Smooth muscle cell (in vitro differentiated cells): Measurements from ENCODE around the gene GAS7. TPM values are rescaled to one million over a fixed set of nuclear protein-coding genes. Genes with fewer than 3 reads are reported as not detected.
"Not testable (repeated sequence)": the region's sequence is repeated elsewhere in the genome, so short reads cannot be mapped to it uniquely, and the experiment has no call there.

ENCODE experiments used
- DNase-seq: peaks from one replicate; lab custom pipeline; 2025; ENCODE audit not compliant: unreplicated experiment; lab: John Stamatoyannopoulos, UW
- H2AFZ ChIP-seq: fragments of 200-600 bp; sonication (generic); 2 replicates; pipeline ENCODE4 v1.6.0; 2016; ENCODE audit warnings: antibody characterized with exemption, low read depth, mild to moderate bottlenecking
- H3F3A ChIP-seq: fragments of 200-600 bp; sonication (generic); 2 replicates; pipeline ENCODE4 v1.6.0; 2017; ENCODE audit warnings: antibody characterized with exemption, low read depth
- H3K27ac ChIP-seq: fragments of 200-600 bp; sonication (generic); 2 replicates; pipeline ENCODE4 v1.5.1; 2016; ENCODE audit warnings: low read depth, mild to moderate bottlenecking
- H3K27me3 ChIP-seq: fragments of 200-600 bp; sonication (generic); 2 replicates; pipeline ENCODE4 v1.6.1; 2016; ENCODE audit warnings: low read depth, mild to moderate bottlenecking
- H3K36me3 ChIP-seq: fragments of 200-600 bp; sonication (generic); 2 replicates; pipeline ENCODE4 v1.5.1; 2016; ENCODE audit warnings: low read depth
- H3K4me1 ChIP-seq: fragments of 200-600 bp; sonication (generic); 2 replicates; pipeline ENCODE4 v1.5.1; 2016; ENCODE audit warnings: low read depth
- H3K4me2 ChIP-seq: fragments of 200-600 bp; sonication (generic); 2 replicates; pipeline ENCODE4 v1.6.0; 2016; ENCODE audit warnings: mild to moderate bottlenecking
- H3K4me3 ChIP-seq: fragments of 200-600 bp; sonication (generic); 2 replicates; pipeline ENCODE4 v1.5.1; 2016; ENCODE audit warnings: mild to moderate bottlenecking
- H3K79me2 ChIP-seq: fragments of 200-600 bp; sonication (generic); 2 replicates; pipeline ENCODE4 v1.6.0; 2016; ENCODE audit warnings: low read depth, mild to moderate bottlenecking
- H3K9ac ChIP-seq: fragments of 200-600 bp; sonication (generic); 2 replicates; pipeline ENCODE4 v1.6.0; 2016; ENCODE audit warnings: low read depth
- H3K9me3 ChIP-seq: fragments of 200-600 bp; sonication (generic); replicated peaks from 2 replicates; pipeline ENCODE4 v1.5.1; 2016; ENCODE audit warnings: low read depth
- H4K20me1 ChIP-seq: fragments of 200-600 bp; sonication (generic); 2 replicates; pipeline ENCODE4 v1.6.0; 2016; ENCODE audit warnings: low read depth
- WGBS: methylation state at CpG from one replicate; pipeline ENCODE4 v1.1.7; 2016; ENCODE audit warnings: low lambda C conversion rate; 5-methylcytosine and 5-hydroxymethylcytosine counted together
- polyA plus RNA-seq: library from polyadenylated mRNA; unstranded; fragments of >200 nt; fragmentation: Nextera tagmentation; extraction: Ambion mirVana; gene quantifications from 2 replicates; pipeline ENCODE4 v1.2.1, GENCODE V29; 2016
- total RNA-seq: library from RNA; depleted of rRNA; stranded (reverse); fragments of >200 nt; gene quantifications from 2 replicates; pipeline ENCODE4 v1.2.3, GENCODE V29; 2014
- TF ChIP-seq, protein P1 (sequence below): fragments of 200-600 bp; sonication (generic); IDR thresholded peaks from 2 replicates; pipeline ENCODE4 v1.5.1; 2017; ENCODE audit warnings: borderline replicate concordance, mild to moderate bottlenecking, antibody characterized with exemption; ENCODE audit not compliant: insufficient read depth, poor library complexity, severe bottlenecking

Gene GAS7
- total and polyA plus RNA-seq, 2 experiments from 2014 or later: 86.8 to 103 TPM

DNA sequence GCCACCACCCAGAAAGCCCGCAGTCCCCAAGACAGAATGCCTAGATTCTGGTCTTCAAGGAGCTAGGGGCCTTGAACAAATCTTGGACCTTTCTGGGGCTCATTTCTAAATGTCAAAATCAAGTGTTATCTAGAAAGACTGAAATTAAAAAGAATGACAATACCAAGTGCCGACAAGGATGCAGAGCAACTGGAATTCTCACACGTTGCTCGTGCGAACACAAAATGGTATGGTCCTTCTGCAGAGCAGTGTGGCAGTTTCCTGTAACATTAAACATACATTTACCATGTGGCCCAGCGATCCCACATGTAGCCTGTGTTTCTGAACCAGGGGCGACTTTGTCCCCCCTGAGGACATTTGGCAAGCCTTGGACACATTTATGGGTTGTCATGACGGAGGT is 137.9 kb downstream of the GAS7 start:
- 92% methylated on average over 8 of the region's 8 CpGs for WGBS
- no peak overlapping the region for H3K4me2 ChIP-seq
- H3K27ac ChIP-seq: peak overlapping the region; percentile 73
- peaks cover 18% of the 10 kb centered on the region for H3K4me1 ChIP-seq
- DNase-seq: no peak
- H3K79me2 ChIP-seq: peaks cover 70% of the 10 kb centered on the region
- H3K9me3 ChIP-seq: no peaks in the 10 kb centered on the region
- H3K9ac ChIP-seq: no peak overlapping the region
- H3K27me3 ChIP-seq: no peaks in the 10 kb centered on the region
- TF ChIP-seq, protein P1, sequence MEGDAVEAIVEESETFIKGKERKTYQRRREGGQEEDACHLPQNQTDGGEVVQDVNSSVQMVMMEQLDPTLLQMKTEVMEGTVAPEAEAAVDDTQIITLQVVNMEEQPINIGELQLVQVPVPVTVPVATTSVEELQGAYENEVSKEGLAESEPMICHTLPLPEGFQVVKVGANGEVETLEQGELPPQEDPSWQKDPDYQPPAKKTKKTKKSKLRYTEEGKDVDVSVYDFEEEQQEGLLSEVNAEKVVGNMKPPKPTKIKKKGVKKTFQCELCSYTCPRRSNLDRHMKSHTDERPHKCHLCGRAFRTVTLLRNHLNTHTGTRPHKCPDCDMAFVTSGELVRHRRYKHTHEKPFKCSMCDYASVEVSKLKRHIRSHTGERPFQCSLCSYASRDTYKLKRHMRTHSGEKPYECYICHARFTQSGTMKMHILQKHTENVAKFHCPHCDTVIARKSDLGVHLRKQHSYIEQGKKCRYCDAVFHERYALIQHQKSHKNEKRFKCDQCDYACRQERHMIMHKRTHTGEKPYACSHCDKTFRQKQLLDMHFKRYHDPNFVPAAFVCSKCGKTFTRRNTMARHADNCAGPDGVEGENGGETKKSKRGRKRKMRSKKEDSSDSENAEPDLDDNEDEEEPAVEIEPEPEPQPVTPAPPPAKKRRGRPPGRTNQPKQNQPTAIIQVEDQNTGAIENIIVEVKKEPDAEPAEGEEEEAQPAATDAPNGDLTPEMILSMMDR: no peak
- no peak overlapping the region for H2AFZ ChIP-seq
- peaks cover 8% of the 10 kb centered on the region for H3F3A ChIP-seq
- H3K4me3 ChIP-seq: no peak overlapping the region
- no peaks in the 10 kb centered on the region for H3K36me3 ChIP-seq
- peaks cover 97% of the 10 kb centered on the region for H4K20me1 ChIP-seq

DNA sequence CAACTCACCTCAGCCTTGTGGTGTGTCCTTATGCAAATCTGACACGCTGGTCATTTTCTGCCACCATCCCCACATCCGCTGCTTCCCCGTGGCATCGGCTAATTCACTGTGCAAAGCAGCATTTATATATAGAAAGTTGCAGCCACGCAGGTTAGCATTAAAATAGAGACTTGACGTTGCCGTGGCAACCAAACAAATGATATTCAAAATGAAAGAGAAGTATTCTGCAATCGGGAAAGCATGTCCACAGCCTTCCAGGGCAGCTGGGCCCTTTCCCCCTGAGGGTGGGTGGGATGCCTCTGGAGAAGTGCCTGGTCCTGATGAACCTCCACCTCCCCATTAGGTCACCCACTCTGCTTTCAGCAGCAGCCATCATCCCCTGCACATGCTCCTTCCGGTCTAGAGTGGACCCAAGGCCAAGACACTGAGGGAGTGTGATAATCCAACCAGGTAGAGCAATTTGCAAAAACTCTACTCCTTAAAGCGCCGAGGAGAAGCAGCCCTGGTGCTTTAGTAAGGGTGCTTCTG is 138.7 kb downstream of the GAS7 start:
- no peaks in the 10 kb centered on the region for H3K36me3 ChIP-seq
- 90% methylated on average over 11 of the region's 11 CpGs for WGBS
- H3K27me3 ChIP-seq: no peaks in the 10 kb centered on the region
- no peak overlapping the region for H3K4me3 ChIP-seq
- H3K27ac ChIP-seq: peak overlapping the region; percentile 73
- H3K9ac ChIP-seq: no peak overlapping the region
- TF ChIP-seq, protein P1: no peak
- H3K79me2 ChIP-seq: peaks cover 70% of the 10 kb centered on the region
- H4K20me1 ChIP-seq: peaks cover 97% of the 10 kb centered on the region
- no peak overlapping the region for H3K4me2 ChIP-seq
- no peaks in the 10 kb centered on the region for H3K9me3 ChIP-seq
- peaks cover 8% of the 10 kb centered on the region for H3F3A ChIP-seq
- H2AFZ ChIP-seq: no peak overlapping the region
- peaks cover 18% of the 10 kb centered on the region for H3K4me1 ChIP-seq
- no peak for DNase-seq

DNA sequence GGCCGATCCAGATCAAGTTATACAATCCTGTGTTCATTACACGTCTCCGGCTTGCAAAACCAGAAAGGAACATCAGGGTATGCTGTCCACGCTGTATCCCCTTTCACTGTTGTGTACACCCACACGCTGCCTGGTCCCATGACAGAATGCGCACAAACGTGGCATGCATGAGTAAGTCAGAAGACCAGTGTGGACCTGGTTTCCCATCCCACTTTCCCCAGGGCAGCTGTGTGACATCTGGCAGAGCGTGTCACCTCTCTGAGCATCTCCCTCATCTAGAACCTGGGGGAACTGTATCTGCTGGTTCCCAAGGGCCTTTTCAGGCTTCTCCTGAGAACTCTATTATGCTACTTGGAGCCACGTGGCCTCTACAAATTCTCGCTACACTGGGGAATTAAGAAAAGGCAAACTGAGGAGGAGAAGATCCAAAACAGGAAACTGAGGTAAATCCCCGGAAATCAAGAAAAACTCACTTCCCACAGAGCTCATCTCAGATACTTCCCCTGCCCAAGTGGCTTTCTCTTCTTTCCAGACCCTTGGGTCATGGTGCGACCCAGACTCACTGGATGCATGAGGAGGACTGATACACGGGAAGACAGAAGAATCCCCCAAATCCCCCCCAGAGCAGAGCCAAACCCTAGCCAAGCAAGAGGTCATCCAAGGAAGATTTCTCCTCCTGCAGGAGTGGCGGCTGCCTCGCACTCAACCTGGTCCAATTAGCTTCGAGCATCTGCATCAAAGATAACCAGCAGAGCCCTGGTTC is 139.3 kb downstream of the GAS7 start:
- Histone ChIP-seq H3K4me3 (no peak overlapping the region), H3K9ac (no peak overlapping the region), H3K27ac (peak overlapping the region; percentile 73), H3F3A (peaks cover 8% of the 10 kb centered on the region), H3K36me3 (no peaks in the 10 kb centered on the region), H2AFZ (no peak overlapping the region), H4K20me1 (peaks cover 97% of the 10 kb centered on the region), H3K4me2 (no peak overlapping the region), H3K79me2 (peaks cover 70% of the 10 kb centered on the region), H3K9me3 (no peaks in the 10 kb centered on the region), H3K27me3 (no peaks in the 10 kb centered on the region), H3K4me1 (peaks cover 18% of the 10 kb centered on the region)
- TF ChIP-seq, protein P1: no peak
- WGBS: 80% methylated on average over 16 of the region's 16 CpGs
- DNase-seq: no peak

DNA sequence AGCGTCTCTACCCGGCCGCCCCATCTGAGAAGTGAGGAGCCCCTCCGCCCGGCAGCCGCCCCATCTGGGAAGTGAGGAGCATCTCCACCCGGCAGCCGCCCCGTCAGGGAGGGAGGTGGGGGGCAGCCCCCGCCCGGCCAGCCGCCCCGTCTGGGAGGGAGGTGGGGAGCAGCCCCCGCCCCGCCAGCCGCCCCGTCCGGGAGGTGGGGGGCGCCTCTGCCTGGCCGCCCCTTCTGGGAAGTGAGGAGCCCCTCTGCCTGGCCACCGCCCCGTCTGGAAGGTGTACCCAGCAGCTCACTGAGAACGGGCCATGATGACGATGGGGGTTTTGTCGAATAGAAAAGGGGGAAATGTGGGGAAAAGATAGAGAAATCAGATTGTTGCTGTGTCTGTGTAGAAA is 140.9 kb downstream of the GAS7 start:
- H3K4me3 ChIP-seq, H3K36me3 ChIP-seq, DNase-seq, H3K4me2 ChIP-seq, H3K27me3 ChIP-seq, H3K9ac ChIP-seq, H3K27ac ChIP-seq, H2AFZ ChIP-seq, H3F3A ChIP-seq, H3K9me3 ChIP-seq: not testable (repeated sequence)
- peaks cover 13% of the 10 kb centered on the region for H3K4me1 ChIP-seq
- peaks cover 97% of the 10 kb centered on the region for H4K20me1 ChIP-seq
- 98% methylated on average over 8 of the region's 25 CpGs for WGBS
- H3K79me2 ChIP-seq: peaks cover 71% of the 10 kb centered on the region
